BLaER1 treated with 17β-estradiol and CSF1 and Interleukin-3, amounts not matched to agents 10 nM and 100 nM (cell line): ENCODE measurements around the gene TMEM255A.

Source experiments
- H3K27ac ChIP-seq, 11 experiments: shearing (Covaris generic); formaldehyde crosslinking; 2 replicates each; pipeline ENCODE4 v1.8.1; 2022
- H3K27me3 ChIP-seq, 11 experiments: shearing (Covaris generic); formaldehyde crosslinking; 2 replicates each; pipeline ENCODE4 v1.8.1; 2022
- H3K36me3 ChIP-seq, 11 experiments: shearing (Covaris generic); formaldehyde crosslinking; 2 replicates each; pipeline ENCODE4 v1.8.1; 2022
- H3K4me1 ChIP-seq, 10 experiments: shearing (Covaris generic); formaldehyde crosslinking; 2 replicates each; pipeline ENCODE4 v1.8.1; 2022
- H3K4me2 ChIP-seq, 11 experiments: shearing (Covaris generic); formaldehyde crosslinking; 2 replicates each; pipeline ENCODE4 v1.8.1; 2022
- H3K4me3 ChIP-seq, 10 experiments: shearing (Covaris generic); formaldehyde crosslinking; 2 replicates each; pipeline ENCODE4 v1.8.1; 2022
- H3K9ac ChIP-seq, 11 experiments: shearing (Covaris generic); formaldehyde crosslinking; 2 replicates each; pipeline ENCODE4 v1.8.1; 2022
- H3K9me3 ChIP-seq, 11 experiments: shearing (Covaris generic); formaldehyde crosslinking; replicated peaks in 1 of 11; 2 replicates each; pipeline ENCODE4 v1.8.1; 2022
- H4K20me1 ChIP-seq, 11 experiments: shearing (Covaris generic); formaldehyde crosslinking; 2 replicates each; pipeline ENCODE4 v1.8.1; 2022
- Cebpa-rat ChIP-seq, 11 experiments: shearing (Covaris generic); IDR thresholded peaks; 2 replicates each; pipeline ENCODE4 v1.8.1; 2022

Gene TMEM255A

DNA sequence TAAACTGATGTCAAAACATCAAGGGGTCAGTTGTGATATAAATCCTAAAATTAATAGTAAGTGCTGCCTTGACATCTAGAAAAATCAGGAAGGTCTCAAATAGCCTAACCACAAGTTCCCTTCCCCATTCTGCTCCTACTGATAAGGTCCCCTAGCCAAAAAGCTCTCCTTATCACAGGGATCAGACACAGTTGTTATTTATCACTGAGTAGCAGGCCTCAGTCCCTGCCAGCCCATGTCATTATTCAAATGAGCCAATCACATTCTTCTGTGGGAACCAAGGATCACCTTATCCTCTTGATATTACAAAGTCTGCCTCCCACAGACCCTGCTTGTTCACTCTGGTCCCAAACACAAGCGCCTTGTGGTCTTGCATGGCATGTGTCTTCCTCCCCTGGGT is 23.3 kb upstream of the TMEM255A start:
- Histone ChIP-seq H3K4me3 (no peak overlapping the region), H3K27ac (no peak overlapping the region), H3K27me3 (no peaks in the 10 kb centered on the region), H3K36me3 (no peaks in the 10 kb centered on the region), H3K4me2 (peak overlapping the region in 6 of 11 experiments; percentile 2 to 43 (median 12); a peak in 6 of 22 replicates), H4K20me1 (no peaks in the 10 kb centered on the region), H3K9me3 (peaks cover 32 to 48% (median 42%) of the 10 kb centered on the region in 11 experiments), H3K4me1 (peaks cover 0 to 13% (median 8%) of the 10 kb centered on the region in 10 experiments; a peak in 11 of 20 replicates), H3K9ac (no peak overlapping the region)
- no peak for TF ChIP-seq Cebpa-rat (IDR thresholded peaks at IDR 0.05)

GRCh38 chrX:120334151-120334550 is 22.9 kb upstream of the TMEM255A start:
- Histone ChIP-seq H3K4me1 (peaks cover 0 to 13% (median 8%) of the 10 kb centered on the region in 10 experiments; a peak in 11 of 20 replicates), H3K4me2 (peak overlapping the region in 5 of 11 experiments; percentile 2 to 43 (median 14); a peak in 4 of 22 replicates), H3K4me3 (no peak overlapping the region), H4K20me1 (no peaks in the 10 kb centered on the region), H3K9me3 (peaks cover 27 to 43% (median 37%) of the 10 kb centered on the region in 11 experiments), H3K9ac (no peak overlapping the region), H3K36me3 (no peaks in the 10 kb centered on the region), H3K27me3 (no peaks in the 10 kb centered on the region), H3K27ac (no peak overlapping the region)
- no peak for TF ChIP-seq Cebpa-rat (IDR thresholded peaks at IDR 0.05)

- H3K9me3 ChIP-seq: peaks cover 18 to 26% (median 22%) of the 10 kb centered on the region in 11 experiments
- no peaks in the 10 kb centered on the region for H3K36me3 ChIP-seq
- H3K4me3 ChIP-seq: no peak overlapping the region
- TF ChIP-seq Cebpa-rat (IDR thresholded peaks at IDR 0.05): no peak
- peaks cover 0 to 13% (median 8%) of the 10 kb centered on the region in 10 experiments; a peak in 11 of 20 replicates for H3K4me1 ChIP-seq
- no peak overlapping the region for H3K4me2 ChIP-seq
- no peak overlapping the region for H3K27ac ChIP-seq
- no peak overlapping the region for H3K9ac ChIP-seq
- H4K20me1 ChIP-seq: no peaks in the 10 kb centered on the region
- no peaks in the 10 kb centered on the region for H3K27me3 ChIP-seq
These were observed 21.1 kb upstream of the TMEM255A start for GRCh38 chrX:120332394-120332793.

- no peak for TF ChIP-seq Cebpa-rat (IDR thresholded peaks at IDR 0.05)
These were observed 19.9 kb upstream of the TMEM255A start for GRCh38 chrX:120331116-120331515.

DNA sequence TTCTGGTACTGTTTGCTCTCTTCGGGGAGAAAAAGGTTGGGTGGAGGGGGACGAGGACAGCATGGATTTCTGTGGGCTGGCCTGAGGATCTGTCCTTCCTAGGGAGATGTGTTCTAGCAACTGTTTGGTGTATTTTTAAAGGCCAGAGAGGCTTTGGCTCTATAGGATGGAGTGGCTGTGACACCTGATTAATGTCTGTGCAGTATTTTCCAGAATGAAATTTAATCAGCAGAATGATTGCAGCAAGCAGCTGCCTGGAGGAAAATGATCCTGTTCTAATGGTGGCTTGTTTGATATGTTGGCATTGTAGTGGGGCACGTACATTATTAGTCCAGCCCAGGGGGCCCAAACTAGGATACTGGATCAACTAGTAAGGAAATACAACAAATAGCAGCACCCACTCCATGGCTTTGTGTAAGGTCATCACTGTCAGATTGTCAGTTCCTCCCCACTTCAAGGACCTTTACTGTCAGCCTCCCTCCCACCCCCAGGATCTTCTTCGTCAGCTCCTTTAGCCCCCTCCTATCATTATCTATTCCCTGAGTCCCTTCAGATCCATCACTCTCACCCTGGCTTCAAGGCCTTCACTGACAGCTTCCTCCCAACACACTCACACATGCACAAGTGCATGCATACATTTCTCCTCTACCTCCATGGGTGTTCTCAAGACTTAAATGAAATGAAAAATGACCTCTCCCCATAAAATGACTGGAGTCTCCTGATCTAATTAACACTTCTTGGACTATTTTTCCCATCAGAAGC is 10.4 kb upstream of the TMEM255A start:
- Histone ChIP-seq H3K9me3 (no peaks in the 10 kb centered on the region), H3K27me3 (no peaks in the 10 kb centered on the region), H3K4me1 (no peaks in the 10 kb centered on the region), H3K4me3 (no peak overlapping the region), H3K9ac (no peak overlapping the region), H4K20me1 (no peaks in the 10 kb centered on the region), H3K36me3 (no peaks in the 10 kb centered on the region), H3K4me2 (no peak overlapping the region), H3K27ac (no peak overlapping the region)
- TF ChIP-seq Cebpa-rat (IDR thresholded peaks at IDR 0.05): no peak

More at GRCh38 chrX:120331116-120331515, 19.9 kb upstream of the TMEM255A start:
- no peak overlapping the region for H3K4me2 ChIP-seq
- no peaks in the 10 kb centered on the region for H3K36me3 ChIP-seq
- no peak overlapping the region for H3K9ac ChIP-seq
- H3K27ac ChIP-seq: no peak overlapping the region
- no peak overlapping the region for H3K4me3 ChIP-seq
- peaks cover 0 to 13% (median 8%) of the 10 kb centered on the region in 10 experiments; a peak in 11 of 20 replicates for H3K4me1 ChIP-seq
- no peaks in the 10 kb centered on the region for H4K20me1 ChIP-seq
- no peaks in the 10 kb centered on the region for H3K27me3 ChIP-seq
- peaks cover 6 to 13% (median 9%) of the 10 kb centered on the region in 11 experiments; a peak in 21 of 22 replicates for H3K9me3 ChIP-seq

DNA sequence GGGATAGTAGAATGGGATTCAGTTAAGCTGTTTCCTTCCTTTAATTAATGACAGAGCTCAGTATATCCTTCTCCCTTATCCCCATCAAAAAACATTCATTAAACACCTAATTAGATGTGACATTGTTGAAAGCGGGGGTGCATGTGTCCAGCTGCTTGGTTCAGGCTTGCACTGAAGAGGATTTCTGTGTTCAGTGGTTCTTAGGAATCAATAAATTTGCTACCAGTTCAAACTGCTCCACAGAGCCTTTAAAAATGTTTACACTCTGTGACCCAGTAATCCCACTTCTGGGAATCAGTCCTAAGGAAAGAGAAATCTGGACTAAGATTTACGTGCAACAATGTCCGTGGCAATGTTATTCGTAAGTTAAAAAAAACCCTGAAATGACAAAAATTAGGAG is 7.2 kb upstream of the TMEM255A start:
- H3K9ac ChIP-seq: no peak overlapping the region
- no peaks in the 10 kb centered on the region for H3K9me3 ChIP-seq
- H3K4me3 ChIP-seq: no peak overlapping the region
- no peak for TF ChIP-seq Cebpa-rat (IDR thresholded peaks at IDR 0.05)
- no peak overlapping the region for H3K4me2 ChIP-seq
- no peaks in the 10 kb centered on the region for H4K20me1 ChIP-seq
- H3K36me3 ChIP-seq: no peaks in the 10 kb centered on the region
- no peak overlapping the region for H3K27ac ChIP-seq
- H3K4me1 ChIP-seq: no peaks in the 10 kb centered on the region
- H3K27me3 ChIP-seq: peaks cover 1 to 13% (median 5%) of the 10 kb centered on the region in 11 experiments; a peak in 15 of 22 replicates

- Histone ChIP-seq H3K4me1 (no peaks in the 10 kb centered on the region), H4K20me1 (no peaks in the 10 kb centered on the region), H3K9me3 (0 out of 22 replicates have a peak, but pooled peaks cover 0 to 3% (median 0%) of the 10 kb centered on the region in 11 experiments), H3K4me3 (no peak overlapping the region), H3K36me3 (no peaks in the 10 kb centered on the region), H3K27ac (no peak overlapping the region), H3K9ac (no peak overlapping the region), H3K27me3 (peaks cover 18 to 30% (median 21%) of the 10 kb centered on the region in 11 experiments), H3K4me2 (no peak overlapping the region)
- TF ChIP-seq Cebpa-rat (IDR thresholded peaks at IDR 0.05): no peak
These were observed 5.5 kb upstream of the TMEM255A start for GRCh38 chrX:120316587-120317283.

- Histone ChIP-seq H3K4me3 (no peak overlapping the region), H3K27ac (no peak overlapping the region), H3K27me3 (peaks cover 27 to 39% (median 31%) of the 10 kb centered on the region in 11 experiments), H3K9ac (no peak overlapping the region), H3K9me3 (peaks cover 0 to 9% (median 5%) of the 10 kb centered on the region in 11 experiments; a peak in 13 of 22 replicates), H3K4me1 (peaks cover 0 to 4% (median 0%) of the 10 kb centered on the region in 10 experiments; a peak in 3 of 20 replicates), H4K20me1 (no peaks in the 10 kb centered on the region), H3K36me3 (no peaks in the 10 kb centered on the region), H3K4me2 (no peak overlapping the region)
- TF ChIP-seq Cebpa-rat (IDR thresholded peaks at IDR 0.05): no peak
These were observed 4.5 kb upstream of the TMEM255A start for GRCh38 chrX:120315776-120316175.

- H3K27ac ChIP-seq: no peak overlapping the region
- no peaks in the 10 kb centered on the region for H3K36me3 ChIP-seq
- H3K4me3 ChIP-seq: no peak overlapping the region
- no peak overlapping the region for H3K4me2 ChIP-seq
- H3K9ac ChIP-seq: no peak overlapping the region
- 0 out of 22 replicates have a peak, but pooled peaks cover 0 to 4% (median 0%) of the 10 kb centered on the region in 11 experiments for H4K20me1 ChIP-seq
- peaks cover 6 to 31% (median 23%) of the 10 kb centered on the region in 11 experiments; a peak in 21 of 22 replicates for H3K9me3 ChIP-seq
- H3K27me3 ChIP-seq: peaks cover 65 to 77% (median 70%) of the 10 kb centered on the region in 11 experiments
- peaks cover 3 to 23% (median 14%) of the 10 kb centered on the region in 10 experiments; a peak in 17 of 20 replicates for H3K4me1 ChIP-seq
- TF ChIP-seq Cebpa-rat (IDR thresholded peaks at IDR 0.05): no peak
These were observed 434 bp upstream of the TMEM255A start for GRCh38 chrX:120311727-120312063.
